ENCODE results near the gene ZNF513.

GRCh38 chr2:27362678-27363420 lies 17.7 kb downstream of the ZNF513 start:
- TF ChIP-seq CTCF (IDR thresholded peaks at IDR 0.05), result no peak
- no peak for TF ChIP-seq POLR2A (IDR thresholded peaks at IDR 0.05)

Measured in vagina (tissue), 2 donors.